LHCN-M2 (cell line): ENCODE results near the gene NPDC1. TPM values are rescaled to one million over a fixed set of nuclear protein-coding genes. Genes with fewer than 3 reads are reported as not detected.

Experiments used
- DNase-seq: peaks from one replicate; pipeline ENCODE4 v3.0.0-alpha.2; 2012; ENCODE audit warnings: low read depth
- total RNA-seq: library from RNA; depleted of rRNA; stranded (reverse); fragments of >200 nt; gene quantifications from 2 replicates; pipeline ENCODE4 v1.2.3, GENCODE V29; 2014

The NPDC1 gene
- total RNA-seq, 1 experiment from 2014 or later: 5.3 TPM

- no peak for DNase-seq
Measured at GRCh38 chr9:137026828-137027227, 19.1 kb downstream of the NPDC1 start.

GRCh38 chr9:137026384-137026783 lies 19.6 kb downstream of the NPDC1 start:
- DNase-seq: no peak

GRCh38 chr9:137025517-137025966 lies 20.4 kb downstream of the NPDC1 start:
- DNase-seq: no peak

GRCh38 chr9:137023583-137023991 lies 22.4 kb downstream of the NPDC1 start:
- no peak for DNase-seq

GRCh38 chr9:137023157-137023556 lies 22.8 kb downstream of the NPDC1 start:
- no peak for DNase-seq

- DNase-seq: no peak
Measured at GRCh38 chr9:137022662-137023008, 23.3 kb downstream of the NPDC1 start.

- peak; percentile 53 for DNase-seq
Measured at GRCh38 chr9:137021979-137022661, 23.9 kb downstream of the NPDC1 start.

GRCh38 chr9:137021568-137021978 lies 24.4 kb downstream of the NPDC1 start:
- DNase-seq: no peak

- no peak for DNase-seq
Measured at GRCh38 chr9:137020771-137021567, 25.0 kb downstream of the NPDC1 start.

- no peak for DNase-seq
Measured at GRCh38 chr9:137019891-137020683, 25.9 kb downstream of the NPDC1 start.

GRCh38 chr9:137018761-137019559 lies 27.0 kb downstream of the NPDC1 start:
- no peak for DNase-seq

GRCh38 chr9:137017791-137018497 lies 28.0 kb downstream of the NPDC1 start:
- no peak for DNase-seq

- DNase-seq: no peak
Measured at GRCh38 chr9:137017071-137017470, 28.9 kb downstream of the NPDC1 start.

GRCh38 chr9:137016436-137016835 lies 29.5 kb downstream of the NPDC1 start:
- DNase-seq: no peak

GRCh38 chr9:137015976-137016375 lies 30.0 kb downstream of the NPDC1 start:
- DNase-seq: no peak

GRCh38 chr9:137015540-137015930 lies 30.4 kb downstream of the NPDC1 start:
- DNase-seq: no peak

GRCh38 chr9:137014776-137015539 lies 31.0 kb downstream of the NPDC1 start:
- DNase-seq: no peak

- DNase-seq: no peak
Measured at GRCh38 chr9:137014166-137014565, 31.8 kb downstream of the NPDC1 start.

- no peak for DNase-seq
Measured at GRCh38 chr9:137013571-137013940, 32.4 kb downstream of the NPDC1 start.
